PFSK-1 (cell line): Measurements from ENCODE around the gene CASZ1.

Source experiments
- FOXP2 ChIP-seq: optimal IDR thresholded peaks from 2 replicates; pipeline ENCODE3; 2011; ENCODE audit warnings: borderline replicate concordance, control low read depth, inconsistent platforms; ENCODE audit not compliant: insufficient read depth; ENCODE audit errors: extremely low read length, extremely low read depth
- POLR2AphosphoS5 ChIP-seq: IDR thresholded peaks from 2 replicates; pipeline ENCODE4 v1.6.1; 2012; ENCODE audit warnings: low read depth, mild to moderate bottlenecking, control low read depth, low read length, moderate library complexity
- REST ChIP-seq, 2 experiments: IDR thresholded peaks; 2 replicates each; pipeline versions ENCODE4 v1.6.1 to v1.8.0; 2011 to 2012; ENCODE audit warnings: low read depth in 2 of 2, low read length in 2 of 2, control low read depth in 1 of 2, inconsistent platforms in 1 of 2, mild to moderate bottlenecking in 1 of 2, moderate library complexity in 1 of 2; ENCODE audit not compliant: insufficient read depth in 1 of 2
- SIN3A ChIP-seq: IDR thresholded peaks from 2 replicates; pipeline ENCODE4 v1.6.1; 2012; ENCODE audit warnings: mild to moderate bottlenecking, low read length, moderate library complexity, borderline replicate concordance; ENCODE audit not compliant: insufficient read depth
- TAF1 ChIP-seq: IDR thresholded peaks from 2 replicates; pipeline ENCODE4 v1.6.1; 2012; ENCODE audit warnings: low read length, control low read depth, borderline replicate concordance; ENCODE audit not compliant: insufficient read depth

Gene CASZ1

GRCh38 chr1:10626131-10626731 lies 170.2 kb downstream of the CASZ1 start:
- TF ChIP-seq FOXP2 (no peak), SIN3A (no peak), REST (IDR thresholded peaks at IDR 0.05; ENCODE audit: insufficient read depth in 1 of 2, low read depth in 2 of 2, low read length in 2 of 2) (no peak)

DNA sequence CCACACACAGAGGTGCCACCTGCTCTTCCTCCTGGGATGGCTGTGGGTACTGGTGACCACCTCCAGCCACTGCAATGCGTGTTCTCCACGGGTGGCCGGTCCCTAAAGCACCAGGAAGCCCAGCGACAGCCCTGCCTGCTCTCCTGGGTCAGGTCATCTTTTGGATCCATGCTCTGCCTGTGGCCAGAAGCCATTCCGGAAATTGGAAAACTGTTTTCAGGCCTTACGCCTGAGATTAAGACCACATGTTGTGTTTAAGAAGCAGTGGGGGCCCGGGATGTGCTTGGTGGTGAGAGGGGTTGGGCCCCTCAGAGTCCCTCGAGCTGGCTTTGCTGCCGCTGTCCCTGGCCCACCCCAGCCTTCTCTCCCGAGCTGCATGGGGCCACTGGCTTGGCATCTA lies 170.9 kb downstream of the CASZ1 start:
- TF ChIP-seq POLR2AphosphoS5 (no peak), REST (IDR thresholded peaks at IDR 0.05; ENCODE audit: insufficient read depth in 1 of 2, low read depth in 2 of 2, low read length in 2 of 2) (no peak), SIN3A (no peak), FOXP2 (no peak), TAF1 (no peak)

DNA sequence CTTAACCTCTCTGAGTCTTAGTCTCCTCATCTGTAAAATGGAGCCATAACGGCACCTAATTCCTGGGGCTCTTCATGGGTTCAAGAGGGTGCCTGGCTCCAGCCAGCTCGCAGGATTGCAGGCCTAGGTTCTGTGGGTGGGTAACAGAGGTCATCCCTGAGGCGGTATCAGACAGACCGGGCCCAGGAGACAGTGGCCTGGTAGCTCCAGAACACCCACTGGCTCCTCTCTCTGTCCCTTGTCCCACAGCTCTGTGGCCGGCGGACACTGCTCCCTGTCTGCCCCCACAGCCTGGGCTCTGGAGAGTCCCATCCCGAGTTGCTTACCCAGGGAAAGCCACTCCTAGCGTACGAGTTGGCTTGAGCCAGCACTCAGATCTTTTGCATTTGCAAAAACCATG lies 171.4 kb downstream of the CASZ1 start:
- TF ChIP-seq REST (IDR thresholded peaks at IDR 0.05; ENCODE audit: insufficient read depth in 1 of 2, low read depth in 2 of 2, low read length in 2 of 2), result no peak
- TF ChIP-seq SIN3A, result no peak
- no peak for TF ChIP-seq POLR2AphosphoS5
- no peak for TF ChIP-seq TAF1
- TF ChIP-seq FOXP2, result no peak

DNA sequence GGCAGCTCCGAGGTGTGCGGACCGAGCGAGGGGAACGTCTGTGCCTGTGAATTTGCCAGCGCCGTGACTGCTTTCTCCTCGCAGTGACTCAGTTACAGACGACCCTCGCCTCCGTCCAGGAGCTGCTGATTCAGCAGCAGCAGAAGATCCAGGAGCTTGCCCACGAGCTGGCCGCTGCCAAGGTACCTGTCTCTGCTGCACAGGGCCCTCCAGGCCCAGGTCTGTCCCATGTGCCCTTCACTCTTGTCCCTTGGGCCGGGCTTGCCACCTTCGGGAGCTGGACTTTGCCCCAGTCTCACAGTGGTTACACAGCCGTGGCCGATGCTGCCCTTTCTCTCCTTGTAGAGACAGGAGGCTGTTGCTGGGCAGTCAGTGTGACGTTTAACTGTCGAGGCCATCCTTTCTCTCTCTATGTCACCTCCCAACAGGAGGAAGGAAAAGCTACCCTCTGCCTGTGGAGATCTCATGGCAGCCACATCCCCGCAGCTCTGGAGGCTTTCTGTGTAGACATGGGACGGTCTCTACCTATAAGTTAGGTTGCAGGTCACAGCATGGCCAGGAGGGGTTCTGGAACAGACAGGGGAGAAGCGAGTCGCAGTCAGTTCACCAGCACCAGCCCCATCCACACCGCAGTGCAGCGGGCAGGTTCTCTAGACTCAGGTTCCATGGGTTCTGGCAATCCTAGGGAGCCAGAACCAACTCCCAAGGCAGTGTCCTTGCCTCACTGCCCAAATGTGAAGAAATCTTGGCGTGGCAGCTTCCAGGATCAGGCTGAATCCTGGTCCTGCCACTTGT lies 172.0 kb downstream of the CASZ1 start:
- no peak for TF ChIP-seq SIN3A
- no peak for TF ChIP-seq FOXP2
- no peak for TF ChIP-seq TAF1
- TF ChIP-seq POLR2AphosphoS5, result no peak
- no peak for TF ChIP-seq REST (IDR thresholded peaks at IDR 0.05; ENCODE audit: insufficient read depth in 1 of 2, low read depth in 2 of 2, low read length in 2 of 2)
